ENCODE data around the gene TRRAP. TPM values are rescaled to one million over a fixed set of nuclear protein-coding genes. Genes with fewer than 3 reads are reported as not detected.

TRRAP gene
- total and polyA plus RNA-seq, 2 of the 8 experiments (the other 6 are each of a cell fraction or from before 2014, with no cell fraction given): 21.7 to 48.6 TPM

GRCh38 chr7:98860071-98860470 is 18.3 kb upstream of the TRRAP start (continued):
- TF ChIP-seq CHD7 (IDR thresholded peaks at IDR 0.05; ENCODE audit: insufficient replicate concordance, low read length): no peak
- TF ChIP-seq GABPA (IDR thresholded peaks at IDR 0.05; ENCODE audit: borderline replicate concordance, insufficient read depth, low read length): no peak
- TF ChIP-seq EGR1 (IDR thresholded peaks at IDR 0.05; ENCODE audit: borderline replicate concordance, low read depth, low read length): no peak
- no peak for TF ChIP-seq JUND (IDR thresholded peaks at IDR 0.05; ENCODE audit: low read length)
- TF ChIP-seq RBBP5 (IDR thresholded peaks at IDR 0.05; ENCODE audit: borderline replicate concordance, low read depth, low read length): no peak
- no peak for TF ChIP-seq SAP30 (IDR thresholded peaks at IDR 0.05; ENCODE audit: insufficient read depth, insufficient replicate concordance, low read length)
- no peak for TF ChIP-seq MAFK (IDR thresholded peaks at IDR 0.05; ENCODE audit: low read depth, low read length)
- no peak for TF ChIP-seq E2F6 (IDR thresholded peaks at IDR 0.05)
- no peak for TF ChIP-seq PHF8 (conservative IDR thresholded peaks at IDR 0.05; ENCODE audit: low read depth, low read length)
- TF ChIP-seq HDAC2 (IDR thresholded peaks at IDR 0.05; ENCODE audit: borderline replicate concordance in 1 of 2, low read depth in 2 of 2, low read length in 2 of 2): no peak

All from H1 (cell line).